PFSK-1 (cell line): ENCODE measurements around the gene TNNT2.

Experiments used
- FOXP2 ChIP-seq: optimal IDR thresholded peaks from 2 replicates; pipeline ENCODE3; 2011; ENCODE audit warnings: borderline replicate concordance, control low read depth, inconsistent platforms; ENCODE audit not compliant: insufficient read depth; ENCODE audit errors: extremely low read length, extremely low read depth
- POLR2AphosphoS5 ChIP-seq: IDR thresholded peaks from 2 replicates; pipeline ENCODE4 v1.6.1; 2012; ENCODE audit warnings: low read depth, mild to moderate bottlenecking, control low read depth, low read length, moderate library complexity
- REST ChIP-seq, 2 experiments: IDR thresholded peaks; 2 replicates each; pipeline versions ENCODE4 v1.6.1 to v1.8.0; 2011 to 2012; ENCODE audit warnings: low read depth in 2 of 2, low read length in 2 of 2, control low read depth in 1 of 2, inconsistent platforms in 1 of 2, mild to moderate bottlenecking in 1 of 2, moderate library complexity in 1 of 2; ENCODE audit not compliant: insufficient read depth in 1 of 2
- SIN3A ChIP-seq: IDR thresholded peaks from 2 replicates; pipeline ENCODE4 v1.6.1; 2012; ENCODE audit warnings: mild to moderate bottlenecking, low read length, moderate library complexity, borderline replicate concordance; ENCODE audit not compliant: insufficient read depth
- TAF1 ChIP-seq: IDR thresholded peaks from 2 replicates; pipeline ENCODE4 v1.6.1; 2012; ENCODE audit warnings: low read length, control low read depth, borderline replicate concordance; ENCODE audit not compliant: insufficient read depth

TNNT2 gene

GRCh38 chr1:201318504-201319340 is 58.8 kb downstream of the TNNT2 start:
- TF ChIP-seq FOXP2 (no peak), REST (IDR thresholded peaks at IDR 0.05; ENCODE audit: insufficient read depth in 1 of 2, low read depth in 2 of 2, low read length in 2 of 2) (no peak), POLR2AphosphoS5 (no peak), TAF1 (no peak), SIN3A (no peak)

GRCh38 chr1:201317551-201317950 is 59.9 kb downstream of the TNNT2 start:
- no peak for TF ChIP-seq POLR2AphosphoS5
- no peak for TF ChIP-seq FOXP2
- TF ChIP-seq REST (IDR thresholded peaks at IDR 0.05; ENCODE audit: insufficient read depth in 1 of 2, low read depth in 2 of 2, low read length in 2 of 2): no peak
- no peak for TF ChIP-seq SIN3A
- TF ChIP-seq TAF1: no peak

- TF ChIP-seq FOXP2 (no peak), TAF1 (no peak), REST (IDR thresholded peaks at IDR 0.05; ENCODE audit: insufficient read depth in 1 of 2, low read depth in 2 of 2, low read length in 2 of 2) (no peak), POLR2AphosphoS5 (no peak), SIN3A (no peak)
Observed at GRCh38 chr1:201316556-201316955, 60.9 kb downstream of the TNNT2 start.

GRCh38 chr1:201313086-201313485 is 64.4 kb downstream of the TNNT2 start:
- TF ChIP-seq TAF1 (no peak), POLR2AphosphoS5 (no peak), FOXP2 (no peak), SIN3A (no peak), REST (IDR thresholded peaks at IDR 0.05; ENCODE audit: insufficient read depth in 1 of 2, low read depth in 2 of 2, low read length in 2 of 2) (no peak)

GRCh38 chr1:201312298-201312697 is 65.2 kb downstream of the TNNT2 start:
- no peak for TF ChIP-seq TAF1
